ENCODE results near the gene COL23A1. TPM values are rescaled to one million over a fixed set of nuclear protein-coding genes. Genes with fewer than 3 reads are reported as not detected.

COL23A1 gene
- total and polyA plus RNA-seq, 2 of the 8 experiments (the other 6 are each of a cell fraction or from before 2014, with no cell fraction given), result 3.1 to 4.7 TPM

GRCh38 chr5:178247481-178248456 lies 342.4 kb downstream of the COL23A1 start:
- peak overlapping the region; percentile 19; the same call in 1 of the 2 replicates for H3K18ac ChIP-seq (ENCODE audit: extremely low read depth, low read length)
- H3K23me2 ChIP-seq (ENCODE audit: low read depth, low read length), result peaks cover 11% of the 10 kb centered on the region; the same call in 1 of the 2 replicates
- no peak overlapping the region for H2BK15ac ChIP-seq (ENCODE audit: low read length)
- peaks cover 0 to 3% (median under 1%) of the 10 kb centered on the region in 4 experiments; a peak in 4 of 7 replicates for H3K4me1 ChIP-seq (replicated peaks in 1 of 4; ENCODE audit: control insufficient read depth in 3 of 4, insufficient read depth in 4 of 4, low read length in 3 of 4)
- no peaks in the 10 kb centered on the region; a peak in 1 of 7 replicates for H3K27me3 ChIP-seq (replicated peaks in 1 of 4; ENCODE audit: control insufficient read depth in 3 of 4, extremely low read depth in 1 of 4, insufficient read depth in 3 of 4, low read length in 3 of 4)
- FAIRE-seq (no peak), DNase-seq (ENCODE audit: low read depth in 1 of 2, low spot score in 2 of 2) (no peak)
- H4K20me1 ChIP-seq (replicated peaks in 1 of 2; ENCODE audit: control insufficient read depth in 1 of 2, insufficient read depth in 2 of 2, low read length in 2 of 2), result peaks cover 0 to 2% of the 10 kb centered on the region in 2 experiments
- no peak overlapping the region for H3K4me2 ChIP-seq (ENCODE audit: insufficient read depth in 1 of 2, low read depth in 2 of 2, low read length in 2 of 2)
- H4K5ac ChIP-seq (ENCODE audit: insufficient read length, low read depth, low read length), result no peak overlapping the region
- no peak overlapping the region for H3K27ac ChIP-seq (ENCODE audit: low read depth, low read length)
- H4K91ac ChIP-seq (replicated peaks; ENCODE audit: insufficient read length, low read length), result no peak overlapping the region
- H4K8ac ChIP-seq (ENCODE audit: extremely low read depth, insufficient read depth, low read length), result peak overlapping the region; percentile 43; the same call in 1 of the 2 replicates
- H3K36me3 ChIP-seq (ENCODE audit: control insufficient read depth in 2 of 4, insufficient read depth in 4 of 4, low read length in 3 of 4), result no peaks in the 10 kb centered on the region
- H3K9ac ChIP-seq (replicated peaks in 1 of 4; ENCODE audit: extremely low read depth in 1 of 4, low read depth in 3 of 4, low read length in 3 of 4), result no peak overlapping the region
- ChIA-PET POLR2A (ENCODE audit: partially characterized antibody) (interaction anchor here (0.7 to 1.2 kb wide), 4 partner anchors 11 to 34 kb away, joined by 3 to 8 read pairs (median 3); partner anchors contain the start of gene PHYKPL), CTCF (ENCODE audit: partially characterized antibody) (interaction anchor here (0.7 to 2.0 kb wide), 11 partner anchors 10 to 343 kb away, joined by 3 to 7 read pairs (median 4); no protein-coding TSS in a partner anchor)
- no peak overlapping the region for H2BK120ac ChIP-seq (replicated peaks; ENCODE audit: low read depth, low read length)
- H2BK20ac ChIP-seq (ENCODE audit: low read length), result no peak overlapping the region
- H2AFZ ChIP-seq (ENCODE audit: low read length), result no peak overlapping the region
- no peaks in the 10 kb centered on the region for H3K79me1 ChIP-seq (ENCODE audit: low read depth, low read length)
- no peak overlapping the region for H3K56ac ChIP-seq (replicated peaks; ENCODE audit: insufficient read length, low read depth, low read length)
- H3K9me3 ChIP-seq (ENCODE audit: insufficient read depth in 2 of 2, low read depth in 1 of 2, low read length in 1 of 2), result no peaks in the 10 kb centered on the region
- no peaks in the 10 kb centered on the region for H3K79me2 ChIP-seq (ENCODE audit: control insufficient read depth in 1 of 2, insufficient read depth in 2 of 2, low read length in 2 of 2)
- no peak overlapping the region for H3K4ac ChIP-seq (replicated peaks; ENCODE audit: insufficient read length, low read depth, low read length)
- no peak overlapping the region for H2BK12ac ChIP-seq (ENCODE audit: low read depth, low read length)
- 76% methylated on average over 24 of the region's 24 CpGs; no CpG with 5 or more reads in 1 of the 2 experiments for WGBS, 2 experiments (ENCODE audit: extremely low coverage in 1 of 2, insufficient coverage in 1 of 2, insufficient read length in 1 of 2, insufficient replicate concordance in 2 of 2, low coverage in 1 of 2, low lambda C conversion rate in 2 of 2, missing lambda C conversion rate in 1 of 2)
- no peak overlapping the region for H2BK5ac ChIP-seq (ENCODE audit: low read depth, low read length)
- H2AK5ac ChIP-seq (ENCODE audit: low read depth, low read length), result no peak overlapping the region
- H3K14ac ChIP-seq (ENCODE audit: insufficient read length), result no peak overlapping the region
- no peak overlapping the region for H3K23ac ChIP-seq (ENCODE audit: insufficient read length)
- no peak overlapping the region for H3K4me3 ChIP-seq (ENCODE audit: extremely low read depth in 1 of 4, insufficient read depth in 2 of 4, low read depth in 3 of 4, low read length in 4 of 4)
- TF ChIP-seq YY1 (IDR thresholded peaks at IDR 0.05; ENCODE audit: low read depth, low read length) (no peak), TCF12 (IDR thresholded peaks at IDR 0.05; ENCODE audit: low read depth, low read length) (peak; percentile 88; the same call in 1 of the 2 replicates), MAX (IDR thresholded peaks at IDR 0.05) (0 out of 2 replicates have a peak, but pooled peaks have one; percentile 5), CTCF (IDR thresholded peaks at IDR 0.05; ENCODE audit: control extremely low read depth in 1 of 3, insufficient read depth in 1 of 3, low read depth in 1 of 3, low read length in 3 of 3) (peak in 1 of 3 experiments; percentile 16; a peak in 1 of 4 replicates), CHD2 (IDR thresholded peaks at IDR 0.05; ENCODE audit: low read length) (no peak), POLR2AphosphoS5 (IDR thresholded peaks at IDR 0.05; ENCODE audit: low read depth, low read length) (peak; percentile 79), NANOG (IDR thresholded peaks at IDR 0.05; ENCODE audit: insufficient read depth, low read depth, low read length, poor library complexity, severe bottlenecking) (no peak), GTF2F1 (IDR thresholded peaks at IDR 0.05; ENCODE audit: borderline replicate concordance, low read depth, low read length) (no peak)

Measured in H1 (cell line).